ENCODE results near the gene LIMK2.

Gene LIMK2

GRCh38 chr22:31327806-31328543 lies 115.9 kb downstream of the LIMK2 start:
- no peak for DNase-seq (ENCODE audit: low spot score)
- FAIRE-seq = no peak

GRCh38 chr22:31328544-31328960 lies 116.5 kb downstream of the LIMK2 start:
- DNase-seq (ENCODE audit: low spot score) (no peak), FAIRE-seq (no peak)

GRCh38 chr22:31329029-31329428 lies 116.9 kb downstream of the LIMK2 start:
- FAIRE-seq = no peak

More at GRCh38 chr22:31329029-31329428, 116.9 kb downstream of the LIMK2 start:
- no peak for DNase-seq (ENCODE audit: low spot score)

Data from urothelium cell line (cell line).